Activated T-helper 1 cell treated with Interleukin-2 at 50 U/mL for 16 hours (primary cell): ENCODE data around the gene SHF.

Experiments used
- DNase-seq: peaks from one replicate; pipeline ENCODE4 v3.0.0-alpha.2; 2020; ENCODE audit warnings: low read depth

The SHF gene

GRCh38 chr15:45126535-45127158, 61.1 kb downstream of the SHF start:
- DNase-seq = no peak

GRCh38 chr15:45123397-45123796, 64.4 kb downstream of the SHF start:
- DNase-seq = no peak

GRCh38 chr15:45122719-45123118, 65.0 kb downstream of the SHF start:
- DNase-seq = no peak

- DNase-seq = no peak
These were observed 65.9 kb downstream of the SHF start for GRCh38 chr15:45121706-45122417.

- no peak for DNase-seq
These were observed 66.7 kb downstream of the SHF start for GRCh38 chr15:45121020-45121419.

- no peak for DNase-seq
These were observed 67.4 kb downstream of the SHF start for GRCh38 chr15:45120081-45120972.

- no peak for DNase-seq
These were observed 68.8 kb downstream of the SHF start for GRCh38 chr15:45118996-45119395.

- DNase-seq = peak; percentile 67
These were observed 69.6 kb downstream of the SHF start for GRCh38 chr15:45118131-45118588.

GRCh38 chr15:45117308-45118130, 70.2 kb downstream of the SHF start:
- DNase-seq = no peak
